ENCODE data around the gene PORCN.
"Not testable (repeated sequence)": the region's sequence is repeated elsewhere in the genome, so short reads cannot be mapped to it uniquely, and the experiment has no call there.

Gene PORCN

GRCh38 chrX:48533165-48533564 lies 24.4 kb downstream of the PORCN start:
- no peak for ATAC-seq
- Mint-ChIP-seq H3K36me3 (peaks cover 15% of the 10 kb centered on the region), H3K9me3 (no peaks in the 10 kb centered on the region), H3K27ac (no peak overlapping the region), H3K4me3 (no peak overlapping the region), H3K27me3 (no peaks in the 10 kb centered on the region), H3K4me1 (no peaks in the 10 kb centered on the region)

- no peak for ATAC-seq
- Mint-ChIP-seq H3K27ac (peak overlapping the region; percentile 87), H3K9me3 (no peaks in the 10 kb centered on the region), H3K27me3 (no peaks in the 10 kb centered on the region), H3K36me3 (peaks cover 6% of the 10 kb centered on the region), H3K4me3 (peak overlapping the region; percentile 92), H3K4me1 (peaks cover 20% of the 10 kb centered on the region)
Measured at GRCh38 chrX:48538641-48539344, 30.0 kb downstream of the PORCN start.

GRCh38 chrX:48539345-48540027 lies 30.7 kb downstream of the PORCN start, which contains the start of gene TBC1D25:
TBC1D25 (plus strand) TSS chrX:48539714; CDS start chrX:48539798, 84 bp downstream.
- peak within 1 kb of the TSS; percentile 92 for H3K4me3 Mint-ChIP-seq
- H3K27ac Mint-ChIP-seq, result peak within 1 kb of the TSS; percentile 87
- H3K4me1 Mint-ChIP-seq, result peaks cover 20% of the 10 kb centered on the region
- ATAC-seq, result peak; percentile 95
- H3K27me3 Mint-ChIP-seq, result no peaks in the 10 kb centered on the region
- peaks cover 6% of the 10 kb centered on the region for H3K36me3 Mint-ChIP-seq
- H3K9me3 Mint-ChIP-seq, result no peaks in the 10 kb centered on the region

- peaks cover 20% of the 10 kb centered on the region for H3K4me1 Mint-ChIP-seq
- no peaks in the 10 kb centered on the region for H3K27me3 Mint-ChIP-seq
Measured at GRCh38 chrX:48540028-48540375, 31.2 kb downstream of the PORCN start.

GRCh38 chrX:48540480-48540879 lies 31.7 kb downstream of the PORCN start:
- H3K4me1 Mint-ChIP-seq, result peaks cover 20% of the 10 kb centered on the region
- ATAC-seq, result no peak
- H3K4me3 Mint-ChIP-seq, result peak overlapping the region; percentile 92
- H3K27ac Mint-ChIP-seq, result peak overlapping the region; percentile 87
- H3K36me3 Mint-ChIP-seq, result peaks cover 10% of the 10 kb centered on the region
- H3K9me3 Mint-ChIP-seq, result no peaks in the 10 kb centered on the region
- H3K27me3 Mint-ChIP-seq, result no peaks in the 10 kb centered on the region

More at GRCh38 chrX:48540028-48540375, 31.2 kb downstream of the PORCN start:
- Mint-ChIP-seq H3K9me3 (no peaks in the 10 kb centered on the region), H3K36me3 (peaks cover 6% of the 10 kb centered on the region), H3K4me3 (peak overlapping the region; percentile 92), H3K27ac (peak overlapping the region; percentile 87)
- peak; percentile 75 for ATAC-seq

GRCh38 chrX:48541140-48541814 lies 32.5 kb downstream of the PORCN start:
- Mint-ChIP-seq H3K4me1 (peaks cover 20% of the 10 kb centered on the region), H3K9me3 (no peaks in the 10 kb centered on the region), H3K27me3 (no peaks in the 10 kb centered on the region), H3K4me3 (peak overlapping the region; percentile 92), H3K36me3 (peaks cover 12% of the 10 kb centered on the region), H3K27ac (peak overlapping the region; percentile 87)
- ATAC-seq, result no peak

- Mint-ChIP-seq H3K27me3 (no peaks in the 10 kb centered on the region), H3K4me1 (no peaks in the 10 kb centered on the region), H3K27ac (no peak overlapping the region), H3K9me3 (no peaks in the 10 kb centered on the region), H3K4me3 (no peak overlapping the region), H3K36me3 (peaks cover 29% of the 10 kb centered on the region)
- ATAC-seq, result no peak
Measured at GRCh38 chrX:48548871-48549270, 40.1 kb downstream of the PORCN start.

GRCh38 chrX:48555731-48556325 lies 47.0 kb downstream of the PORCN start:
- not testable (repeated sequence) for H3K27ac Mint-ChIP-seq, H3K27me3 Mint-ChIP-seq, H3K4me1 Mint-ChIP-seq, H3K9me3 Mint-ChIP-seq, H3K4me3 Mint-ChIP-seq, ATAC-seq
- peaks cover 34% of the 10 kb centered on the region for H3K36me3 Mint-ChIP-seq

GRCh38 chrX:48558271-48558670 lies 49.5 kb downstream of the PORCN start:
- ATAC-seq, result no peak
- H3K9me3 Mint-ChIP-seq, result no peaks in the 10 kb centered on the region
- no peaks in the 10 kb centered on the region for H3K27me3 Mint-ChIP-seq
- H3K27ac Mint-ChIP-seq, result no peak overlapping the region
- no peaks in the 10 kb centered on the region for H3K4me1 Mint-ChIP-seq
- H3K4me3 Mint-ChIP-seq, result no peak overlapping the region
- peaks cover 35% of the 10 kb centered on the region for H3K36me3 Mint-ChIP-seq

GRCh38 chrX:48559636-48560035 lies 50.8 kb downstream of the PORCN start:
- ATAC-seq, result no peak
- H3K27ac Mint-ChIP-seq, result no peak overlapping the region
- no peak overlapping the region for H3K4me3 Mint-ChIP-seq
- H3K36me3 Mint-ChIP-seq, result peaks cover 32% of the 10 kb centered on the region
- no peaks in the 10 kb centered on the region for H3K27me3 Mint-ChIP-seq
- no peaks in the 10 kb centered on the region for H3K9me3 Mint-ChIP-seq
- H3K4me1 Mint-ChIP-seq, result no peaks in the 10 kb centered on the region

- peaks cover 27% of the 10 kb centered on the region for H3K36me3 Mint-ChIP-seq
- ATAC-seq, result no peak
- H3K27ac Mint-ChIP-seq, result no peak overlapping the region
- no peak overlapping the region for H3K4me3 Mint-ChIP-seq
- H3K9me3 Mint-ChIP-seq, result no peaks in the 10 kb centered on the region
- no peaks in the 10 kb centered on the region for H3K27me3 Mint-ChIP-seq
- no peaks in the 10 kb centered on the region for H3K4me1 Mint-ChIP-seq
Measured at GRCh38 chrX:48560056-48560455, 51.3 kb downstream of the PORCN start.

GRCh38 chrX:48560681-48561080 lies 51.9 kb downstream of the PORCN start:
- Mint-ChIP-seq H3K27ac (peak overlapping the region; percentile 32), H3K4me3 (no peak overlapping the region), H3K27me3 (no peaks in the 10 kb centered on the region), H3K36me3 (peaks cover 21% of the 10 kb centered on the region), H3K4me1 (no peaks in the 10 kb centered on the region), H3K9me3 (no peaks in the 10 kb centered on the region)
- no peak for ATAC-seq

GRCh38 chrX:48569958-48570357 lies 61.2 kb downstream of the PORCN start:
- peak overlapping the region; percentile 17 for H3K27ac Mint-ChIP-seq
- no peak overlapping the region for H3K4me3 Mint-ChIP-seq

More at GRCh38 chrX:48569958-48570357, 61.2 kb downstream of the PORCN start:
- ATAC-seq, result peak; percentile 58
- peaks cover 12% of the 10 kb centered on the region for H3K4me1 Mint-ChIP-seq
- H3K9me3 Mint-ChIP-seq, result no peaks in the 10 kb centered on the region
- H3K27me3 Mint-ChIP-seq, result no peaks in the 10 kb centered on the region
- H3K36me3 Mint-ChIP-seq, result peaks cover 4% of the 10 kb centered on the region
